NOMO-1 treated with dmso at 0.1 percent for 144 hours (cell line): ENCODE results near the gene ROBO3.

Experiments used
- DNase-seq: peaks from one replicate; lab custom pipeline; 2025; ENCODE audit not compliant: unreplicated experiment; lab: John Stamatoyannopoulos, UW

The ROBO3 gene, protein sequence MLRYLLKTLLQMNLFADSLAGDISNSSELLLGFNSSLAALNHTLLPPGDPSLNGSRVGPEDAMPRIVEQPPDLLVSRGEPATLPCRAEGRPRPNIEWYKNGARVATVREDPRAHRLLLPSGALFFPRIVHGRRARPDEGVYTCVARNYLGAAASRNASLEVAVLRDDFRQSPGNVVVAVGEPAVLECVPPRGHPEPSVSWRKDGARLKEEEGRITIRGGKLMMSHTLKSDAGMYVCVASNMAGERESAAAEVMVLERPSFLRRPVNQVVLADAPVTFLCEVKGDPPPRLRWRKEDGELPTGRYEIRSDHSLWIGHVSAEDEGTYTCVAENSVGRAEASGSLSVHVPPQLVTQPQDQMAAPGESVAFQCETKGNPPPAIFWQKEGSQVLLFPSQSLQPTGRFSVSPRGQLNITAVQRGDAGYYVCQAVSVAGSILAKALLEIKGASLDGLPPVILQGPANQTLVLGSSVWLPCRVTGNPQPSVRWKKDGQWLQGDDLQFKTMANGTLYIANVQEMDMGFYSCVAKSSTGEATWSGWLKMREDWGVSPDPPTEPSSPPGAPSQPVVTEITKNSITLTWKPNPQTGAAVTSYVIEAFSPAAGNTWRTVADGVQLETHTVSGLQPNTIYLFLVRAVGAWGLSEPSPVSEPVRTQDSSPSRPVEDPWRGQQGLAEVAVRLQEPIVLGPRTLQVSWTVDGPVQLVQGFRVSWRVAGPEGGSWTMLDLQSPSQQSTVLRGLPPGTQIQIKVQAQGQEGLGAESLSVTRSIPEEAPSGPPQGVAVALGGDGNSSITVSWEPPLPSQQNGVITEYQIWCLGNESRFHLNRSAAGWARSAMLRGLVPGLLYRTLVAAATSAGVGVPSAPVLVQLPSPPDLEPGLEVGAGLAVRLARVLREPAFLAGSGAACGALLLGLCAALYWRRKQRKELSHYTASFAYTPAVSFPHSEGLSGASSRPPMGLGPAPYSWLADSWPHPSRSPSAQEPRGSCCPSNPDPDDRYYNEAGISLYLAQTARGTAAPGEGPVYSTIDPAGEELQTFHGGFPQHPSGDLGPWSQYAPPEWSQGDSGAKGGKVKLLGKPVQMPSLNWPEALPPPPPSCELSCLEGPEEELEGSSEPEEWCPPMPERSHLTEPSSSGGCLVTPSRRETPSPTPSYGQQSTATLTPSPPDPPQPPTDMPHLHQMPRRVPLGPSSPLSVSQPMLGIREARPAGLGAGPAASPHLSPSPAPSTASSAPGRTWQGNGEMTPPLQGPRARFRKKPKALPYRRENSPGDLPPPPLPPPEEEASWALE (N-terminal part only)

DNA sequence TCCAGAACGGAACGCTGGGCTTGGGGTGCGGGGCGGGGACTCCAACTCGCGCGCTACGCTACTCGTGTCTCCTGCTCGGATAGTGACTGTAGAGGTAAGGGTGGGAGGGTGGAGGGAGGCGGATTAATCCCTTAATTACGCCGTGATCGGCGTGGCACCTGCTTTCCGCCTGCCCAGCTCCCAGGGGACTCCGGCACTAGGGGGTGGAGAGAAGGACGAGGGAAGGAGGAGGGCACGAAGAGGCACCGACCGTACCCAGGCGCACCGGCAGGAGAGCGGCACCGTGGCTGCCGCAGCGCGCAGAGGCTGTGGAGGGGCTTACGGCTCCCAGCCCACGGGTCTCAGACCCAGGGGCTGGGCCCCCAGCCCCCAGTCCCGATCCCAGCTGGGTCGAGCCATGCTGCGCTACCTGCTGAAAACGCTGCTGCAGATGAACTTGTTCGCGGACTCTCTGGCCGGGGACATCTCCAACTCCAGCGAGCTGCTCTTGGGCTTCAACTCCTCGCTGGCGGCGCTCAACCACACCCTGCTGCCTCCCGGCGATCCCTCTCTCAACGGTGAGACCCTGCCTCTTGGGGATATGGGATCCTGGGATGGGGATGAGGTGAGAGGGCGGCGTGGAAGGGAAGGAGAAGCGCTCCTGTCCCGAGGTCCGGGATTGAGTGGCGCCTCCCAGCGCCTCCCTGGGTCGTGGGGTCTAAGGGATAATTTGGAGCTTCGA lies at the start of gene ROBO3:
Gene ROBO3 (plus strand): TSS at position 252 of the 721 bp plus-strand sequence. CDS start 146 bp downstream, at position 398.
- DNase-seq = no peak

DNA sequence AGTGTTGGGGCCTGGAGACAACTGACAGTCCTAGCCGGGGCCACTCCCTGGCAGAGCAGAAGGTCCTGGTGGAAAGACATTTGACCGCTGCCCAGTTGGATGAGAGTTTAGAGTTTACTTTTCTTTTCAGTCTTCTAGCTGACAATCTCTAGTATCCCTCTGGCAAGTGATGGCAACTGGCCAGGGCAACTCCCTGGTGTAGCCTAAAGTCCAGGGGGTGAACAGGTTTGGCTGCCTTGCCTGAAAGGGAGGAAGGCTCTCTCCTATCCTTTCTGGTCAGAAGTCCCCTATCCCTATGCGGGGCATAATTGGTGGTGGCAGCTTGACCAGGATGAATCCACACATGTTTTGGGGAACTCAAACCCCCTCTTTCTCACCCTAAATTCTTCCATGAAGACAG lies 48.2 kb upstream of the ROBO3 start:
- no peak for DNase-seq

DNA sequence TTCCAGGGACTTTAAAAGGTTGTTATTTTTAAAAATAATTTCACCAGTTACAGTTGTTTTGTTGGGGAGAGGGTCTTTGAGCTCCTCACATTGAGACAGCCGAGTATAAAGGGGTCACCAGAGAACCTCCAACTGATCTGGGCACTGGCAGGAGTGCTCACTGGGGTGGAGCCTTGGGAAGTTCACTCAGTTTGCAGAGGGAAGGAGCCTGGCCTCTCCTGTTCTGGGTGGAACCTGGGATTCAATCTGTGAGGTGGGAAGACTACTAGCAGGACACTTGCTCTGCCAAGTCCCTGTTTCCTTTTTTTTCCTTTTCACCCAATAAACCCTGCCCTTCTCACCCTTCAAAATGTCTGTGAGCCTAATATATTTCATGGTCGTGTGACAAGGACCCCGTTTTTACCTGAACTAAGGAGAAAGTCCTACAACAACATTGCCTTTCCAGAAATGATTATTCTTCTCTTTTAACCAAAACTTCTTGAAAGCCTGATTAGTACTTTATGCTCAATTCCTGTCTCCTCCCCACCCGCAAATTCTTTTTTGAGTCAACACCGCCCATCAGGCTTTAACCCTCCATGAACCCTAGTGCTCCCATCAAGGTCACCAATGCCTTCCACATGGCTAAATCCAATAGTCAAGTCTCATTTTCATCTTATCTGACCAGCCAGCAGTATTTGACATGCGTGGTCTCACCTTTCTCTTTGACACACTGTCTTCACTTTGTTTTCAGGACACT lies 43.1 kb upstream of the ROBO3 start:
- DNase-seq = no peak

DNA sequence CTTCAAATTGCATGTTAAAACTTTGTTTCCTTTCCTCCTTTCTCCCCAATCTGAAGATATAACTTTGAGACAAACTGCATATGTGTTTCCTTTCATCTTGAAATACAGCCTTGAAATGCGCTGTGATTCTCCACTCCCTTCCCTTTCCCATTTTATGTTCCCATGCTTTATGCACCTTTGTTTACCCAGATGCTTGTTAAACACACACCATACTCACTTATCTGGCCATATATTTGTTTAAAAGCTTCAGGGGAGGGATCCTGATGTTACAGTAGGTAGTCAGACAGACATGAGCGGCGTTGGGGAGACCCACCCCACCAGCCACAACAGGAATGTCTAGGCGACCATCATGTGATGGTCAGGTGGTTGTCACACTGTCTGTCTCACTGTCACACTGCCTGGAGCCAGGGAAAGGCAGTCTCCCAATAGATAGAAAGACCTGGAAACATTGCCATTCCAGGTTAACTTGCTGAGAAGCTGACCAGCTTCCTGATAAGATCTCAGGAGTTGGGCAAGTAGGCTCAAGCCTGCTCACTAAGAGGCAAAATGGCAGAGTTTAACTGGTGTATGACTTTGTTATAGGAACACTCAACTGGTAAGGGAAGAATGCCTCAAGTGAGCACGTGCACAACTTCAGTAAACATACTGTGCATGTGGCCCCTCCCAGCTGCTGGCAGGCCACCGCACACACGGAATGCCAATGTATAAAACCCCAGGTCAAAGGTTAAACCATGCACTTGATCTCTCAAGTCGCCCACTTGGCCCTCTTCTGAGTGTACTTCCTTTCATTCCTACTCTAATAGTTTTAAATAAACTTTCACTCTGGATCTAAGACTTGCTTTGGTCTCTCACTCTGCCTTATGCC lies 41.5 kb upstream of the ROBO3 start:
- no peak for DNase-seq

DNA sequence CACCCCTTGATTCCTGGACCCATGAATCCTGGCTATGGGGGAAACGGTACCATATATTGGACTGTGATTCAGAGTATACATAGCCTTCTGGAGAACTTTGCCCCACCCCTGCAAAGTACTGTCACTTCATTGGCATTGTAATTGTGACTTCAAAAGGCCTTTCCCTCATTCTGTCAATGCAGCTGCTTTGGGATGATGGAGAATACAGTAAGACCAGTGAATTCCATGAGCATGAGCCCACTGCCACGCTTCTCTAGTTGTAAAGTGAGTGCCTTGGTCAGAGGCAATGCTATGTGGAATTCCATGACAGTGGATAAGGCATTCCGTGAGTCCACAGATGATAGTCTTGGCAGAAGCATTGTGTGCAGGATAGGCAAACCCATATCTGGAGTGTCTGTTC lies 39.4 kb upstream of the ROBO3 start:
- no peak for DNase-seq

DNA sequence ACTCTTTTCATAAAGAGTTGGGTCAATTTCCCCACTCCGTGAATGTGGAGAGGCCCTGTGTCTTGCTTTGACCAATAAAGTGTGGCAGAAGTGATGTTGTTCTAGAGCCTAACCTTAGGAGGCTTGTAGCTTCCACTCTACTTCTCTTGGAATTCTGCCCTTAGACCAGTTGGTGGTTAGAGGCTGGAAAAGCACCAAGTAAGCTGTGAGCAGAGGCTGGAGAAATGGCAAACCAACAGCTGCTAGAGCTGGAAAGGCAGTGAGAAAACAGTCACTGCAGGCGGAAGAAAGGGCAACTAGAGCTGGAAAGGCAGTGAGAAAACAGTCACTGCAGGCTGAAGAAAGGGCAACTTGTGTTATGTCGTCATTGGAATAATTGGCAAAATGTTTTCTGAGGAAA lies 35.2 kb upstream of the ROBO3 start:
- DNase-seq = no peak

DNA sequence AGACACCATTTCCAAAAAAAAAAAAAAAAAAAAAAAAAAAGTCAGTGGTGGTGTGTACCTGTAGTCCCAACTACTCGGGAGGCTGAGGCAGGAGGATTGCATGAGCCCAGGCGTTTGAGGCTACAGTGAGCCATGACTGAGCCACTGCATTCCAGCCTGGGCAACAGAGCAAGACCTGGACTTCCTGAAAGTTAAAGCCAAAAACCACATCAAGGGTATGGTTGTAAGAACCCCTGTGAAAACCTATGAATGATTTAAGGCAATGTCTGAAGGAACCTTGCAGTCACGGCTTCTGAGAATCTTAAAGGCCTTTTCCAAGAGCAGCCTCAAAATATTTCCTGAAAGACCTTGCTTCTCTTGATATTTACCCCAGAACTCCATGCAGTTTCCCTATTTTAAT lies 34.5 kb upstream of the ROBO3 start:
- no peak for DNase-seq

DNA sequence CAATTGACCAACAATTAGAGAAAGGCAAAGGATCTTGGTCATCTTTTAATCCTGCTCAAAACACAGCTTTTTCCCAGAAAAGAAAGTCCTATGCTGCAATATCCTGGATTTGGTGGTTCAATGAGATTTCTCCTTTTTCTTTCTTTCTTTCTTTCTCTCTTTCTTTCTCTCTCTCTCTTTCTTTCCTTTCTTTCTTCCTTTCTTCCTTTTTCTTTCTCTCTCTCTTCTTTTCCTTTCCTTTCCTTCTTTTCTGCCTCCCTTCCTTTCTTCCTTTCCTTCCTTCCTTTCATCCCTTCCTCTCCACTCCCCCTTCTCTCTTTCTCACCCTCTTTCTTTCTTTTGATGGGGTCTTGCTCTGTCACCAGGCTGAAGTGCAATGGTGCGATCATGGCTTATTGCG lies 33.3 kb upstream of the ROBO3 start:
- no peak for DNase-seq

DNA sequence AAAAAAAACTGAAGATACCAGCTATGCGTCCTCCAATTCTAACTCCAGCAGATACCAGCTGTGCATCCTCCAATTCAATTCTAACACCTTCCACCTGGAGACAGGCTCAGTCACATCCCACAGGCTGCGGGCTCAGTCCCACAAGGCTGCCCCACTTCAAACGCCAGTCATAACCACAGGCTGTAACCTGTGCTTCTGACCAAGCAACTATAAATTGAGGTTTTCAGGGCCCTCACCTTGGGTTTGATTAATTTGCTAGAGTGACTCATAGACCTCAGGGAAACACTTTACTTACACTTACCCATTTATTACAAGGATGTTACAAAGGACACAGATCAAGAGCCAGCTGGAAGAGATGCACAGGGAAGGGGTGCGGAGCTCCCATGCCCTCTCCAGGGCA lies 32.7 kb upstream of the ROBO3 start:
- DNase-seq = no peak

DNA sequence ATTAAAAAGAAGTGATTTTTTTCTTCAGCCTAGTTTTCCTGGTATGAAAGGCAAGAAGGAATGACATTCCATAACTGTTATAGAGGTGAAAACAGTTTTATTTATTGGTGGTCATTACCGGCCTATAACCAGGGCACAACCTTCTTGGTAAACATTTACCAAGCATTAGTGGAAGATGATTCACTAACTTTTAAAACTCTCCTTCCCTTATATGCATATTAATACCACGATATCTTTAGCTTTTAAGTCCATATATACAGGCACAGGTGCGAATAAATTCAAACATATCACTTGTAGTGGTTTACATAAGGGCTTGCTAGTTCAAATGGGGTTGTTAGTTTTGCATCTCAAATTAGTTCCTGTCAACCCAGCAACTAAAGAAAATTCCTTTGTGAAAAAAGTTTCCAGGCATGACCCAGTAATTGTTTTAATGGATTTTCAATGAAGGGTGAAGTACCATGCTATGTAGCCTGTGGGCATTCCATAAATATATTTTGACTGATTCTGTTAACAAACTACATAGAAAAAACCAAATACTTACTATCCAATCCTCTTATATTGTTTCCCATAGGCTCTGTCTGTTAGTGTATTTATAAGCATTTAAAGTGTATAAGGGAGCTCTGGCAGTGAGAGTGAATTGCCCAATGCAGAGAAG lies 30.6 kb upstream of the ROBO3 start:
- DNase-seq = no peak

DNA sequence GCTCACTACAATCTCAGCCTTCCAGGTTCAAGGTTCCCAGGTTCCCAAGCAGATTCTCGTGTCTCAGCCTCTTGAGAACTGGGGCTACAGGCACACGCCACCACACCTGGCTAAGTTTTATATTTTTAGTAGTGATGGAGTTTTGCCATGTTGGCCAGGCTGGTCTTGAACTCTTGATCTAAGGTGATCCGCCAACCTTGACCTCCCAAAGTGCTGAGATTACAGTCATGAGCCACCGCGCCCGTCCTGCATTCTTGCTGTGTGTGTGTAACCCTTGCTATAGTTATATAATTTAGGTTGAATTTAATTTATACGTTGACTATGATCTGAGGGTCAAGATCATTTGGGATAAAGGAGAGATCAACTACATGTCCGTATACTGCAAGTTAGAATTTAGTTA lies 29.3 kb upstream of the ROBO3 start:
- DNase-seq = no peak

DNA sequence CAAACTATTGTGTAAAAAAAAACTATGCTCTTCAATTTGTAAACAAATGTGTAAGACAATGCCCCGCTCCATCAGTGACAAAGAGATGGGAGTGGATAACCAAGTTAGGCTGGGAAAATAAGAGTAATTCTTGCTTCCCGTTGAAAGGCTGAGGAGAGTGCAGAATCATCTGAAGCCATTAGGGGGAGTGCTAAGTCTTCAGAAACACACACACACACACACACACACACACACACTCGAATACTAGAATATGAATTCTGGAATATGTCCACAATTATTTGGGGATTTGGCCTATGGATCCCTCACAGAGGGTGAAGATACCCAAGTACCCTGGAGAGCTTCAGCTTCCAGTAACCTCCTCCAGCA lies 27.8 kb upstream of the ROBO3 start:
- peak; percentile 27 for DNase-seq

DNA sequence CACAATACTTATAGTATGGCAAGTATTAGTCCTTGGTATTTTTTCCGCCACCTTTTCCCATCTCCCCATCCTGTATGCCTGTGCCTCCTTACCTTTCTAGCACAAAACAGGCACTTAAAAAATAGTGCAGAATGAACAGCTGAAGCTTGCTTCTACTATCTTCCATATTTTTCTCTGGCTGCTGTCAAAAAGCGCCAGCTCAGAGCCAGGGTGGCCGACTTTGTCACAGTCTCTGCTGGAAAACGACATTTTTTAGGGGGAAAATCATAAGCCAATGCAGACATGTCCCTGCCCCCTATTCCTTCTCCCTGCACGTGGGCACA lies 26.5 kb upstream of the ROBO3 start:
- DNase-seq = no peak

DNA sequence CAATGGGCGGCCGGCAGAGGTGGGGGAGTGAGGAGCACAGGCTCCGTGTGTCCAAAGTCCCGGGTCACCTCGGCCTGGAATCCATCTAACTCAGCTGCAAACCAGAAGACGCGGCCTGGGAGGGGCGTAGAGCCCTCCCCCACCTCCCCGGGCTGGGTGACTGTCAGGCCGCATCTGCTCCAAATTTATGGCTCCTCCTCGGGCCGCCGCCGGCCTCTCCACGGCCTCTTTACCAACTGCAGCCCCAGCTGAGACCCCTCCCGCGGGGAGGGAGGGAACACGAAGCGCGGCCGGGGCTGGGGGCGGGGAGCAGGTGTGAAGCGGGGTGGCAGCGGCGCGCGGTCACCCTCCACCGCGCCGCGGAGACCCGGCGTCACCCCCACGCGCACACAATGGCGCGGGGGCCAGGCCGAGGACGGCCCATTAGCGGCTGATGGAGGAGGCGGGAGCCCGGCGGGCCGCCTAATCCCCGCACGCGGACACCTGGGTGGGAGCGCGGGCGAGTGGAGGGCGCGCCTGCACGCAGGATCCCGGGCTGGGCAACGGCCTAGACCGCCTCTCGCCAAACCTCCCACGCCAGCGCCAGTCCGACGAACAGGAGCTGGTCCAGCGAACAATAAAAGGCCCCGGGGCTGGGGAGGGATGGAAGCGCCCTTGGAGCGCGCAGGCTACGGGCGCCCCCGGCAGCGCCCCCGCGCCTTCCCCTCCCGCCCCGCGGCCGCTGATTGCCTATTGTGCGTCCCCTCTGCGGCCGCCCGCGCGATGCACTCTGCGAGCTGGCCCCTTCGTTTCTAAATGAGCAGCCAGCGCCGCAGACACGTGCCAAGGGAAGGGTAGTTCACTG lies 25.9 kb upstream of the ROBO3 start:
- no peak for DNase-seq

DNA sequence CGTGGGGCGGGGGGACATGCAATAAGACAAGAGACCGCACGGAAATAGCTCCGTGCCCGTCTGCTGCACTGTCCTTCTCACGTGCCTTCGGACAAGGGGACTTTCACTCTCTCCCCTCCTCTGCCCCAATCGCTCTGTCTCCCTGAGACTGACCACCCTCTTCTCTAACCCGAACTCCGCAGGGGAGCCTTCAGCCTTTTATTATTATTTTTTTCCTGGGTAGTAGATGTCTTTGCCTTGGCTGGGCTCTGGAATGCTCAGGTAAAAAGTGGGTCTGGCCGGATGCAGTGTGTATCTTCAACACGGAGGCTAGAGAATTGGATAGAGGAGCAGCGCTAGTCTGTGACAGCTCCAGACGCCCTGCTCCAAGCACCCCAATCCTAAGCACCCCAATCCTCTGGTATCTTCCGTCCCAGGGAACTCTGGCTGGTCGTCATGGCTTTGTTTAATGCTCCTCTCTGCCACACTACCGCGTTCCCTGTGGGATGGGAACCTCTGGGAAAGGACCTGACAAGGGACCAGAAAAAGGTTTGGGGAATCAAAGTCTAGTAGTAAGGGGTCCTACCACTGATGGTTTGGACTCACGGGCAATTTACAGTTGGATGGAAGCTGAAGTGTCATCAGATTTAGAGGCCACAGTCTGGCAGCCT lies 25.1 kb upstream of the ROBO3 start:
- DNase-seq = no peak

DNA sequence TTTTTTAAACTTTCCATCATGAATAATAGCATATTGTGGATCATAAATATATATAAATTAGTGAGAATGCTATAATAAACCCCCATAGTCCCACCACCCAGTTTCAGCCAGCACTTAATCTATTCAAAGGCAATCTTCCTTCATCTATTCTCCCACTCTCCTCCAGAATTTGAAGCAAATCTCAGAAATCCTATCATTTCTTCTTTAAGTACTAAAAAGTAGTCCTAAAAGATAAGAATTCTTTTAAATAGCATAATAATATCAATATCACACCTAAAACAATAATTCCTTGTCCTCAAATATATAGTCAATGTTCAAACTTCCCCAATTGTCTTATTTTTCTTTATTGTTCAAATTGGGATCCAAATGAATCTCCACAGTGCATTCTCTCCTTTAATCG lies 24.6 kb upstream of the ROBO3 start:
- no peak for DNase-seq

DNA sequence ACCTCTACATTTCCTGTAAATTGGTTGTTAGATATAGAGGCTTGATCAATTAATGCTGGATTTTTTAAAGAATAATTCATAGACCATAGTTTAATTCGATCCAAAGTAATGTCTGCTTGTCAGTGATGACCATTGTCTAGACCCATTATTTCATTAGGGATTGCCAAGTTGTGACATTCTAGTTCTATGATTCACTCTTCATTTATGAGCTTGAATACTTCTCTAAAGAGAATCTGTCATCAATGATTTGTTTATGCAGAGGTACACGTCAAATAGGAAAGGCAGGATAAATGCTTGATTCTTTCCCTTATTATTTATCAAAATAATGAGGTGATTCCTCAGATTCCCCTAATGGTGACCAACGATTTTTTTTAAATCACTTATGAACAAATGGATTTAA lies 24.0 kb upstream of the ROBO3 start:
- no peak for DNase-seq
